VCaP (cell line): ENCODE data around the gene HOXB1.
A peak's percentile ranks its signal among the peaks of the same experiment; 100 is the strongest.

Experiments
- H3K27ac ChIP-seq: fragments of 450-650 bp; 2 replicates; pipeline ENCODE4 v1.5.1; 2017
- TF ChIP-seq, protein P1 (sequence below): fragments of 450-650 bp; conservative IDR thresholded peaks from 2 replicates; pipeline ENCODE4 v1.5.1; 2017; ENCODE audit warnings: mild to moderate bottlenecking, moderate library complexity

Gene HOXB1

DNA sequence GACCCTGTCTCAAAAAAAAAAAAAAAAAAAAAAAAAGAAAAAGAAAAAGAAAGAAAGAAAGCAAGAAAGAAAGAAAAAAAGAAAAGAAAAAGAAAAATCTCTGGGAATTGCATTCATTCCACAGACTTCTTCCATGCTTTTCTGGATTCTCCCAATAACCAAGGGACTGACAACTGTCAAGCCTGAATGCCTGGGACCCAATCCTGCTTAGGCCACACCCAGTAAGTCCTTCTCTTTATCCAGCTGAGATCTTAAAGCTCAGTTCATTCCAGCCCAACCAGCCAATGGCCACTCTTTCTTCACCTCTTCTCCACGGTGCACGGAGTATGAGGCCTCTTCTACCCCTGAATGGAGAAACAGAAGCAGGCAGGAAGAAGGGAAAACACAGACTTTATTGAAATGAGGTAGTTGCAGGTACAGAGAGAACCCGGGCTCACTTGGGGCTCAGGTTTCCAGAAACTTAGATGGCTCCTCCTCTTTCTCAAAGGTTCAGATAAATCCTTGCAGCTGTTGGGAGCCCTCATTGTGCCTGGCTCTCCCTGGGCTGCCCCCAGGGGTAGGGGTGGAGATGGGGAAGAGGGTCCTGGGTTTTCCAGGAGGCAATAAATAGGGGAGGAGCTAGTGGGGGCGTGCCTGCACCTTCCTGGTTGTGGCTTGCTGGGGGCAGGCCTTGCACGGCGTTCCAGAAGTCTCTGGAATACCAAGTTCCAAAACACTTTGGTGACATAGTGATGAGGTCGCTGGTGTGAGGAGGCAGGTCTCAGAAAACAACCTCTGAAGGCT lies 2.5 kb downstream of the HOXB1 start:
- no peak overlapping the region for H3K27ac ChIP-seq
- TF ChIP-seq, protein P1, sequence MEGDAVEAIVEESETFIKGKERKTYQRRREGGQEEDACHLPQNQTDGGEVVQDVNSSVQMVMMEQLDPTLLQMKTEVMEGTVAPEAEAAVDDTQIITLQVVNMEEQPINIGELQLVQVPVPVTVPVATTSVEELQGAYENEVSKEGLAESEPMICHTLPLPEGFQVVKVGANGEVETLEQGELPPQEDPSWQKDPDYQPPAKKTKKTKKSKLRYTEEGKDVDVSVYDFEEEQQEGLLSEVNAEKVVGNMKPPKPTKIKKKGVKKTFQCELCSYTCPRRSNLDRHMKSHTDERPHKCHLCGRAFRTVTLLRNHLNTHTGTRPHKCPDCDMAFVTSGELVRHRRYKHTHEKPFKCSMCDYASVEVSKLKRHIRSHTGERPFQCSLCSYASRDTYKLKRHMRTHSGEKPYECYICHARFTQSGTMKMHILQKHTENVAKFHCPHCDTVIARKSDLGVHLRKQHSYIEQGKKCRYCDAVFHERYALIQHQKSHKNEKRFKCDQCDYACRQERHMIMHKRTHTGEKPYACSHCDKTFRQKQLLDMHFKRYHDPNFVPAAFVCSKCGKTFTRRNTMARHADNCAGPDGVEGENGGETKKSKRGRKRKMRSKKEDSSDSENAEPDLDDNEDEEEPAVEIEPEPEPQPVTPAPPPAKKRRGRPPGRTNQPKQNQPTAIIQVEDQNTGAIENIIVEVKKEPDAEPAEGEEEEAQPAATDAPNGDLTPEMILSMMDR, result no peak

DNA sequence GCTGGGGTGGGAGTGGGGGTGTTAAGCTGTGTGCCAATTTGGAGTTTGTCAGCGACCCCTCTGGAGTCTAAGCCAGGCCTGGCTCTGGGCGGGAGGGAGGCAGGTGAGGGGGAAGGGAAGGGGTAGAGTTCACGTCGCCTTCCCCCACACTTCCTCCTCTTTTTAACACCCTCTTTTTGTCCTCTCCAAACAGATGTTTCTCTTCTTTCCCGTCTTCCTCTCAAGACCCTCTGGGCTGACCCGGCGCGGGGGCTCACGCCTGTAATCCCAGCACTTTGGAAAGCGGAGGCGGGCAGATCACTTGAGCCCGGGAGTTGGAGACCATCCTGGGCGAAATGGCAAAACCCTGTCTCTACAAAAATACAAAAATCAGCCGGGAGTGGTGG lies 3.3 kb downstream of the HOXB1 start:
- TF ChIP-seq, protein P1, result no peak
- H3K27ac ChIP-seq, result no peak overlapping the region

DNA sequence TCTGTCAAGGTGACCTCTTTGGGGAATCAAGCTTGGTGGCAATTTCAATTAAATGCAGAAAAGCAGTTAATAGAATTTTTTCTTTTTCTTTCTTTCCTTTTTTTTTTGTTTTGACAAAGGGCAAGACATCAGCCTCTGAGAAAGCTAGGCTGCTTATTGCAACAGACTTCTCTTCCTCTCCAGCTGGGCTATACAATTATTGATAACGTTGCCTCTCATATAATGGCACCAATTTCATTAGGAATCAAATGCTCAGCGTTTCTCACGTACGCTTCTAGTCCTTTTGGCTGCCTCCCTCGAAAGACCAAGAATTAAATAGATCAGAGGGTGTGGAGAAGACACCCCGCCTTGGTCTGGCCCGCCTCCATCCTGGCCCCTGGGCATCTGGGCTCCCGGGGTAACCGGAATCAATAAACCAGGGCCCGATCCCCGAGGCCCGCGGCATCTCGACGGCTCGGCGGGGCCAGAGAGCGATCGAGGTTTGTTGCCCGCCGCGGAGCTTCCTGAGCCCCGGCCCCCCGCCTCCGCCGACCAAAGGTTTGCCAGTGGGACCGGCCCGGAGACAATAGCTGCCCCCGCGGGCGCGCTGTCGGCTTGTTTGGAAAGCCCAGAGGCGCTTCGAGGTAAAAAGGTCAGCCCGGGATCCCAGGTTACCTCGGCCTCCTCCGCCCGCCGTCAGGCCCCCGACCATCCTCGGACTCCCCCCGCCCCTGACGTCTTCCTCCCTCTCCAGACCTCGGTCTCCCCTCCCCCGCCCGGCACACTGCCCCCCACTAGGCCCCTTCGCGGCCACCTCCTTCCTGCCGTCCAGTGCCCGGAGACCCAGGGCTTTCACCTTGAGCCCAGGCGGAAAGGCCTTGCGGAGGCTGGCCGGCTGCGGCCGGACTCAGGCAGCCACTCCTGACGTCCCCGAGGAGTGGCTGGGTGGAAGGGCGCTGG lies 3.9 kb downstream of the HOXB1 start:
- TF ChIP-seq, protein P1, result no peak
- no peak overlapping the region for H3K27ac ChIP-seq

DNA sequence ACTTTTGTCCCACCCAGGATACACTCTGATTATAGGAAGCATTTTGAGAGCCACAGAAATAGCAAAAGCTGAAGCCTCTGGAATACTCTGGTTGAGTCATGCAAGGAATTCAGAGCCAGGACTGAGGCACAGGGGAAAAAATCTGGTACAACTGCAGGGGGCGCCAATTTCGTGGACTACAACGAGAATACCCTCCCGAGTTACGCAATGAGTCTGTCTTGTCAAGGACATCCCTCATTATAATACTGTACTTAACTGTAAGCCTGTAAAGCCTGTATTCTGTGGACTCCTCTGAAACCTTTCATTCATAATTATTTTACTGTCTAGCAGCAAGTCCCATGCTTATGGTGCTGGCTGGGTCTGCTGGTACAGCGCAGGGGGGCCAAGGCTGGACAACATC lies 7.8 kb downstream of the HOXB1 start:
- TF ChIP-seq, protein P1, result no peak
- no peak overlapping the region for H3K27ac ChIP-seq

DNA sequence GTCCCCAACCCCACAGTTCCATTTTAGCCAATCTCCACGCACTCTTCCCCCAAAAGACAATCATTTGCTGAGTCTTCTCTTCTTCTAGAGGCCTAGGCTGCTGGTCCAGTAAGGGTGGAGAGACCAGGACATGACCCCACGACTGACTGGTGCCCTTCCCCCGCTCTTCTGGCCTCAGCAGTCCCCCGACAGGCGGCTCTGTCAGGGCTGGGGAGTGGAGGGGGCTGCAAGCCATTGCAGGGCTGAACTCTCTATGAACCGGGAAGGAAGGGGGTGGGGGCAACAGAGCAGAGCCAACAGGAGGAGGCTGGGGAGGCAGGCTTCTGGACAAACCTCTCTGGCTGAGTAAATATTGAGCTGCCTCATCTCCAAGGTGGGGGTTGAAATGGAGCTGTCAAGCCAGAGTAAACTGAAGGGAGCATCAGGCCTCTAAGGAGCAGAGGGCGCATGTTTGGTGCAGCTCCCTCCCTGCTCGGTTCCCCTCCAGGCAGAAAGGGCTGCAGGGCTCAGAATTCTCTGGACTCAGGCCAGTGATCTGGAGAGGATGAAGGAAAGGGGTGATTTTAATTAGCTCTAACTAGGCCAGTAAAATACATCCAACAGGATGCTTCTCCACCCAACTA lies 8.7 kb downstream of the HOXB1 start:
- TF ChIP-seq, protein P1, result no peak
- H3K27ac ChIP-seq, result 0 out of 2 replicates have a peak overlapping the region, but pooled peaks have one; percentile 17

DNA sequence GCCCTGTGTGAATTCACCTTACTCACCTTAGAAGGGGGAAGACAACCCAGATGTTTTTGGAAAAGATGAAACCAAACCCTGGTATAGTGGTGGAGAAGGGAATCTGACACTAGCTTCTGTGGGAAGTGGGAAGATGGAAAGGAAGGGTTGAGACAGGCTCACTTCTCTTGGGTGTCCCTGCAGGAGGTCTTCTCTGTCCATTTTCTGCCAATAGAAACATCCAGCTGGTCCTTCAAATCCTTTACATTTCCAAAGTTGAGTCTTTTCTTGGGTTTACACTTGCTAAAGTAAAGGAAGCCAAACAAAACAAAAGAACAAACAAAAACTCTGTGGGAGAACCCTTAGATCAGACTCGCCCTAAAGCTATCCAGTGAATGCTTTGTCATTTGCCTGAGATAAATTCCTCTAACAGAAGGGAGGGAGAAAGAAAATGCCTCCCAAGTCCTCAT lies 10.2 kb downstream of the HOXB1 start:
- no peak overlapping the region for H3K27ac ChIP-seq
- TF ChIP-seq, protein P1, result no peak

DNA sequence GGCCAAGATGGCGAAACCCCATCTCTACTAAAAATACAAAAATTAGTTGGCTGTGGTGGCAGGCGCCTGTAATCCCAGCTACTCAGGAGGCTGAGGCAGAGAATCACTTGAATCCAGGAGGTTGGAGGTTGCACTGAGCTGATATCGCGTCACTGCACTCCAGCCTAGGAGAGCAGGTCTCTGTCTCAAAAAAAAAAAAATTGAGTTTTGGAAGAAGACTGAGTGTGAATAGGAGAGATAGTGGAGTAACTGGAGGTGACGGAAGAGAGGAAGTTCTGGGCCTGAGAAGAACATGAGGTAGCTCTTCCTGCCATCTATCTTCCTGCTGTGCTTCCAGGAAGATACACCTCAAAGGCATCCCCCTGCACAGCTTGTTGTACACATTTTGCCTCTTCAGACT lies 11.4 kb downstream of the HOXB1 start:
- no peak overlapping the region for H3K27ac ChIP-seq
- TF ChIP-seq, protein P1, result no peak
